GM21381 (cell line): ENCODE measurements around the gene ATP11B.
"Not testable (repeated sequence)": the region's sequence is repeated elsewhere in the genome, so short reads cannot be mapped to it uniquely, and the experiment has no call there.

ENCODE experiments used
- ATAC-seq: cut with Tn5 transposase; IDR thresholded peaks from one replicate; pipeline ENCODE4 v1.9.1; 2021; ENCODE audit warnings: mild to moderate bottlenecking, moderate library complexity; ENCODE audit not compliant: unreplicated experiment

Gene ATP11B

DNA sequence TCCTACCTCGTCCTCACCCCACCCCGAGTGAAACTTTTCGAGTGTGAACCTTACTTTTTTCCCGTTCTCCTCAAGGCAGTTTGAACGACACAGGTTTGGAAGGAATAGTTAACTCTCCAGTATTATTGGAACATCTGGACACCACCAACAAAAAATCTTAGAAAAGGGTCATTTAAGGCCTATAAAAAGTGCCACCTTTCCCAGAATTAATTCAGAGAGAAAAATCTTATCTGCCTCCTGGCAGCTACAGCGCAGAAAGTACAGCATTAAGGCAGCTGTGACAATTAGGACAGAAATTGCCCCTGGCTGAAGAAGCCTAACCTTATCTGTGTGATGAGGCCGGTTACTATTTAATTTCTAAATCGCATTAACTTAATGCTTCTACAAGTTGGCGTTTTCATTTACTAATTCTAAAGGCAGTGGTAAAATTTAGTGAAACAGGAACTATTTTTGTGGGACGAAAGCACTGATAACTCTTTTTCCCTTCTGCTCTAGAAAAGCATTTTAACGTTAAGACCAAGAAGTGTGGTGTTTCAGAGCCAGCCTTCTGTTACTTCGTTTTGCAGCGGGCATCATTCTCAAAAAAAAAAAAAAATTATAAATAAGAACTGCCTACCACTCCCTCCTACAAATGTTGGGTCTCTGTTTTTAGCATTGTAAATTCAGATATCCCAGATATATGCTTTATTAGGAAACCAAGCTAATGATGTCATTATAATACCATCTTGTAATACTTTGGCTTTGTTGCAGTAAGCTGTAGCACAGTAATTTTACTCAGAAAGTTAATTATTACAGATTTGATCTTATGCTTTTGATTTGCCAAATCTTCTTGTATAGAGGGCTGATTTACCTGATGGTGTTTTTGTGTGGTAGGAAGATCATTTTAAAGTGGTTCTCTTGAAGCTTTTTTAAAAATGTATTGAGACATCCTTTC is 1.4 kb downstream of the ATP11B start:
- ATAC-seq, result no peak

DNA sequence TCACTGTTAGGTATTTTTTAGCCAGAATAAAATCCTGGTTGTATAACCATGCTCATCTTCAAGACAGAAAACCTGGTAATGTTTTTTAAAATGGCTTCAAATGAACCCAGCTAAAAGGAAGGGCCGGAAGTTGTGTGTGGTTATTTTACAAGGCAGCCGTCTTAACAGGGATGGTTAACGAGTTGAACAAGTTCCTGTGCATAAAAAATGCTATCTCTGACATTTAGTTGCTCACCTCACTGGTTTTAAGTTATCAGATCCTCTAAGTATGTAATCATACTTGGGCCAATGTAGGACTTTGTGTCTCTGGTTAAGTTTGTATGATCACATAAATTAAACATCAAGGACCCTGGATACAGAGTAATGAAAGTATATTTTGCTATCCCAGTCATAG is 2.1 kb downstream of the ATP11B start:
- no peak for ATAC-seq

DNA sequence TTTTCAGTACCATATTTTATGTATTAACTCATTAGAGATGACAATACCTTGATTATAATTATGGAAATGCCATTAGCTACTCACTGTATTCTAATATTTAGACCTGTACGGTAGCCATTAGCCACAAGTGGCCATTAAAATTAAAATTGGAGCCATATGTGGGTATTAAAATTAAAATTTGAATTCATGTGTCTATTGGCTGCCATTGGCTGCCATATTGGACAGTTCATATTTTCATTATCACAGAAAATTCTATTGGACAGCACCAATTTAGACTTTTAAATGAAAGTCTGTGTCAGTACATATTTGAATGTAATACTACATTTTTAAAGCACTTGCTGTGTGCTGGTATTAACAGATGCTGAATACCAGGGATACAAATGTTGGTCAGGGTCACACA is 3.0 kb downstream of the ATP11B start:
- ATAC-seq, result no peak

DNA sequence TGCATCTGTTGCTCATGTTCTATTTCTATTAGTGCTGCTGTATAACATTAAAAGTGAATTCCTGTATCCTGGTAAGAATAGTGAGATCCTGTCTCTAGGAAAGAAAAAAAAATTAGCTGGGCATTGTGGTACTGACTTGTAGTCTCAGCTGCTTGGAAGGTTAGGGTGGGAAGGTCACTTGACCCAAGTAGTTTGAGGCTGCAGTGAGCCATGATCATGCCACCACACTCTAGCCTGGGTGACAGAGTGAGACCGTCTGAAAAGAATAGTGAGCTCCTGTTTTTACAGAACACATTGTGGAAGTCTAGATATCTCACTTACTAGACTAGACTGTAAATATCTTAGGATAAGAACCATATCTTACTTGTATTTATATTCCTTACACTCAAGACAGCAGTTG is 4.6 kb downstream of the ATP11B start:
- ATAC-seq, result no peak

DNA sequence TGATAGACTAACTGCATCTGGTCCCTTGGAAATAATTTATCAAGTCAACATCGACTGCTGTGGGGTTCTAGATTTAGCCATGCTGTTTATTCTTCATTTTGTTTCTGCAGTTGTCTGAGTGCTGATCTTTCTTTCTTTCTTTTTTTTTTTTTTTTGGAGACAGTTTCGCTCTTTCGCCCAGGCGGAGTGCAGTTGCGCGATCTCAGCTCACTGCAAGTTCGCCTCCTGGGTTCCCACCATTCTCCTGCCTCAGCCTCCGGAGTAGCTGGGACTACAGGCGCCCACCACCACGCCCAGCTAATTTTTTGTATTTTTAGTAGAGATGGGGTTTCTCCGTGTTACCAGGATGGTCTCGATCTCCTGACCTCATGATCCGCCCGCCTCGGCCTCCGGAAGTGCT is 5.8 kb downstream of the ATP11B start:
- ATAC-seq, result not testable (repeated sequence)

DNA sequence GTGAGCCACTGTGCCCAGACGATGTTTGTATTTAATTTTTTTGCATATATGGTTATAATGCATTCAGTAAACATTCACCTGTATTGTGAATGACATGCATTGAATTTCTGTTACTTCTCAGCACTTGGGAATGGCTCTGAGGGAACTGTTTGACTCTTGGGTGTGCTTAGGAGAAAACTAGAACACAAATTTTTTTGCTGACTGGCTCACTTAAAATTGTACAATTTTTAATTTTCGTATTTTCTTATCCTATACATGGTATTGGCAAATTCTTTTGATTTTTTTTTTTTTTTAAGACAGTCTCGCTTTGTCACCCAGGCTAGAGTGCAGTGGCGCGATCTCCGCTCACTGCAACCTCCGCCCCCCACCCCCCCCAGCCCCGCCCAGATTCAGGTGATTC is 7.2 kb downstream of the ATP11B start:
- ATAC-seq, result no peak

DNA sequence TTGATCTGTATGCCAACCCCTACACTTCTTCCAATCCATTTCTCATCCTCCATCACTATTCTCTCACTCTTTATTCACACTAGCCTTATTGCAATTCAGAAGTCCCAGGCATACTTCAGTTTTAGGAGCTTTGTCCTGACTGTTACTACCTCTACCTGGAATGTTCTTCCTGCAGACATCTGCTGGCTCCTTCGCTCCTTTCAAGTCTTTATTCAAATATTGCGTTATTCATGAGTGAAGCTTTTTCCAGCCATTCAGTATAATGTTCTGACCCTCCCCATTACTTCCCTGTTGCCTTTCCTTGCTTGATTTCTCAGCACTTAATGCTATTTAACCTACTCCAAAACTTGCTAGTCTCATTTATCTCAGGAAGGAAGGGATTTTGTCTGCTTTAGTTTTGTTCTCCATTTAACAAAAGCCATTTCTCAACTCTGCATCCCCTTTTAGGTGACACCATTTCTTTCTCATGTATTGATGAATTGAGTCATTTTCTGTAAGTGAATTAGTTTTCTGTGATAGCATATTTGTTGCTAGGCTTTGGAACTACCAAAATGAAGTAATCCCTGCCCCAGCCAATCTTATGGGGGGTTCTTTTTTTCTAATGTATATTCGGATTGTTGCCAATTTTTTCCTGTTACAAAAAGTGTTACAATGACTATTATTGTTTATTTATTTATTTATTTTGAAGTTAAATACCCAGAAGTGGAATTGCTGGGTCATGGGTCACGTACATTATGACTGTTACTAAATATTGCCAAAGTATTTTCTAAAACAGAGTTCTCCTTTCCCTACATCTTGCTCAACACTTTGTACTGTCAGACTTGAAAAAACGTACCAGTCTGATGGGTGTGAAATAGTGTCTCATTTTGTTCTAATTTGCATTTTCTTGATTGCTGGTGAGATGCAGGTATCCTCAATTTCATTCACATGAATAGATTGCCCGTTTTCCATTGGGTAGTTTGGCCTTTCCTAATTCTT is 9.4 kb downstream of the ATP11B start:
- ATAC-seq, result no peak

DNA sequence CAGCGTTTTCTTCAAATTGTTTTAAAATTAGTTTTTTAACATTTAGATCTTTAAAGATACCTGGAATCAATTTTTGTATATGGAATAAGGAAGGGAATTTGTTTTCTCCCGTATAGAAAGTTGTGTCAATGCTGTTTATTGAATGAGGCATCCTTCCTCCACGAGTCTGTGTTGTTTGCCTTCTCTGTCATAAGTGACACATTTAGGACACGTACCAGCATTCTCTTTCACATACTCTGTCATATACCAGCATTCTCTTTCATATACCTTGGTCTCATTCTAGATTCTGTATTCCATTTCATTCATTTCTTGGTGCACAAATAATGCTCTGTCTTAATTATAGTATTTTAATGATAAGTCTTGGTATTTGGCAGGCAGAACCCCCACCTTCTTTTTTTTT is 10.3 kb downstream of the ATP11B start:
- ATAC-seq, result no peak

DNA sequence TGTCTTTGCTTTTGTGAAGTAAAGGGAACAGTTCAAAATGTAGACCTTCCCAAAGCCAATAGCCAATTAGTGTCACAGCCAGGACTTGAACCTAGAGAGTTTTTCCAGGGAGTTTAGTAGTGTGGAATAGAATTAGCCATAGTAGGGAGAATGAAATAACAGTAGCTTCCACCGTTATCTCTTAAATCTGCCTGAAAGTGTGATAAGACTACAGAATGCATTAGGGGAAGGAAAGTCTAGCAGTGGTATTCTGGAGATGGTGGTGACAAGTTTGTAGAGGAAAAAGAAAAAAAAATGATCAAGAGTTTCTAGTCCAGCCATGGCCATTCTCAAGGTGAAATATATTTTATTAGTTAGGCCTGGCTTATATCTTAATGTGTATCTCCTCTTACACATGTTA is 13.8 kb downstream of the ATP11B start:
- no peak for ATAC-seq

DNA sequence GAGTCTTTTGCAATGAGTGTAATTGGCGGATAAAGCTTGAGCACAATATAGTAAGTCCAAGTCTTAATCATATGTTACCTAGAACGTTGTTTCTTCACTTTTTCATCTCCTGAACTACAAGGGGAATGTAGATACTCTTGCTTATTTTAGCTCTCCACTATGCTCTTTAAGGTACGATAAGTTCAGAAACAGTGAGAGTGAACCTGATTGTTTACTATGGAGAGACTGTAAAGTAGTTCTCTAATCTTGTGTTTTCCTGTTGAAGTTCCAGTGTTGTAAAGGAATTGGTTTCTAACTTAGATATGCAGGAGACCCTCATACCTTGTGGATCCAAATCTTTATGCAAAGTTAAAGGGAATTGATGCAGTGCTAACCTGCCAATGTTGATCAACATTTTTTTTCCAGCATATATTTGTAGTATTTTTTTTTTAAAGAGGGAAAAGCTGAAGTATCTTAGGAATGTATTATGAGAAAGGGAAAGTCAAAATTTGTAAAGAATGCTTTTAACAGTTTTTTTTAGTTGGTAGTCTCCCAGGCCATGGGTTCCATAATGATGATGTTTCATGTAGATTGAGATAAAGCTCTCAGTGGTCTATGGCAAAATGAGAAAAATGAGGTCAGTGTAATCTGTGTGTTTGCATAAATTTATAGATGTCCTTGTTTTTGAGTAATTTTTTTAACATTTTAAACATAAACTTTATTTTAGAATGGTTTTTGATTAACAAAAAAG is 14.9 kb downstream of the ATP11B start:
- no peak for ATAC-seq

DNA sequence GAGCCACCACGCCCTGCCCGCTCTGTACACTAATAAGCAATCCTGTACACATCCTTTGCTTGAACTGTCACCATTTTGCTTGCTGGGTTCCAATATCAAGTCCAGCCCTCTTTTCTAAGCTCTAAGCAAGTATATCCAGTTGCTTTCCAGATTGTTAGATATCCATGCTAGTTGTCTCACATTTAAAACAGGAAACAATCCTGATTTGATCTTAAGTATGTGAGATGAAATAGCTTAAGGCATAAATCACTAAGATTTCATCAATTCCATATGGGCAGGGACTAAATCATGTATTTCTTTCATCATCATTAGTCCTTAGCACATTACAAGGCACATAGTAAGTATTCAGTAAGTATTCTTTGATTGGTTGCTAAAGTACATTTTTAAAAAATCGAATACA is 16.2 kb downstream of the ATP11B start:
- ATAC-seq, result no peak

DNA sequence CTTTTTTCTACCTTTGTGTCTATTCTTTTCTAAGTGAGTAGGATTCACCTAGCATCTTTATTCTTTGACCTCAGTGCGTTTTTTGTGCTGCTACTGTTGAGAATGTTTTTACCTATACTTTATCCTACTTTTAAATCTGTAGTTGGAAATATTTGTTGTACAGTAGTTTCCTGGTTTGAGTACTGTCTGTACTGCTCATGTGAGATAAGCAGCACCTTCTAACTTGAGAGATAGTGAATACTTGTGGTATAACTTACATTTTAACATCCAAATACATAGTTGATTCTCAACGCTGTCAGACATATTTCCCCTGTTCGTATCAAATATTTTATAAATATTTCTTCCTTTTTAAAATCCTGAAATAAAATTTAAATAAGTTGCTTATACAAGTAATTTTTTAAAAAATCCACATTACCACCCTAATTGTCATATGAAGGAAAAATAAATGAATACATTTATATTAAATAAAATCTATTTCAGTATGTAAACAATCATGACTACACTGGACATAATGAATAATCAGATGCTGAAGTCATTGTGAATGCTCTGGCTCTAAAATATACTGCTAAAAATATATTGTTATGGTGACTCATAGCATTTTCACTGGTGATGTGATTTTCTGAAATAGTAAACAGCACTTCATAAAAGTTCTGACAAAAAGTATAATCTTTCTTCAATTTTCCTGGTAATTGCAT is 17.4 kb downstream of the ATP11B start:
- no peak for ATAC-seq

DNA sequence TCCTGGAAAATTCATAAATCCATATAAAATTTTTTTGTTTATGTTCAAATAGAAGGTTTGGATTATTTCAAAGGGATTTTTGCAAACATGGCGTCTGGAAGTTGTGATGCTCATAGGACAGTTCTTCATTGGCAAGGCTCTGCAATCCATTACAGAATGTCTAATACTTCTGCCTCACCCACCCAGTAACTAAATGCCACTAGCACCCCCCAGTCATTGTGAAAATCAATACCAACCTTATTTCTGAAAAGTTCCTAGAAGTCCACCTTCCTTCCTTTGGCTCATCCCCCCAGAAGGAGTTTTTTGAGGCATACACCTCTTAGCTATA is 17.9 kb downstream of the ATP11B start:
- no peak for ATAC-seq

DNA sequence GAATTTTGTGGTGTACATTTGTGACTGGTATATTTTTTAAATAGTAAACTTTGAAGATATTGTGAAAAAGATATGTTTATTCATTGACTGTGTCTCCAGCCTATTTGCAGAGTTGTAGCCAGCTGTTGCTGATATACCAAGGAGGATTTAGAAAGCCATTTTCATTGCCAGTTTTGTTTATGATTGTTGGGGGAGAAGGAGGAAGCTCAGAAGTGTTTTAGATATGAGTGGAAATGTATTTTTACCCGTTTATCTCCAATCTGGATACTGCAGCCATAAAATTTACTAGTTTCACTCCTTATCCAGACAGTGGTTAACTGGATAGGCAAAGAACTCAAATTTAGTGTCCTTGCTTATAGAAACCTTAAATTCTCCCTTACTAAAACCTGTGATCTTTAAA is 18.8 kb downstream of the ATP11B start:
- ATAC-seq, result no peak

DNA sequence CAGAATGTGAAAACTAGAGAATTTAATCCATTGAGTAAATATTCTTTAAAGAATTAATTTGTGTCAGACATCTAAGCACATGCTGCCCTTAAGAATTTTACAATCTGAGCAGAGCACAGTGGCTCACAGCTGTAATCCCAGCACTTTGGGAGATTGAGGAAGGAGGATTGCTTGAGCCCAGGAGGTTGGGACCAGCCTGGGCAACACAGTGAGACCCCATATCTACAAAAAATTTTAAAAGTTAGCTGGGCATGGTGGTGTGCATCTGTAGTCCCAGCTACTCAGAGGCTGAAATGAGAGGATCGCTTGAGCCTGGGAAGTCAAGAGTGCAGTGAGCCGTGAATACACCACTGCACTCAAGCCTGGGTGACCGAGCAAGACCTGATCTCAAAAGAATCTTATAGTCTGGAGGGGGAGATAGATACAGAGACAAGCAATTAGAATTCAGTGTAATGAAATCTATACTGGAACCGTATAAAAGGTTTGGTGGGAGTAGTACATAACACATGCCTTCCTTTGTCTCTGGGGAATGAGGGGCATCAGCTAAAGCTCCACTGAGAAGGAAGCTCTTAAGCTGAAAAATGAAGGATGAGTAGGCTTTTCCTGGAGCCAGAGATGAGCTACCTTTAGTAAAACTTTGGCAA is 21.2 kb downstream of the ATP11B start:
- ATAC-seq, result no peak

DNA sequence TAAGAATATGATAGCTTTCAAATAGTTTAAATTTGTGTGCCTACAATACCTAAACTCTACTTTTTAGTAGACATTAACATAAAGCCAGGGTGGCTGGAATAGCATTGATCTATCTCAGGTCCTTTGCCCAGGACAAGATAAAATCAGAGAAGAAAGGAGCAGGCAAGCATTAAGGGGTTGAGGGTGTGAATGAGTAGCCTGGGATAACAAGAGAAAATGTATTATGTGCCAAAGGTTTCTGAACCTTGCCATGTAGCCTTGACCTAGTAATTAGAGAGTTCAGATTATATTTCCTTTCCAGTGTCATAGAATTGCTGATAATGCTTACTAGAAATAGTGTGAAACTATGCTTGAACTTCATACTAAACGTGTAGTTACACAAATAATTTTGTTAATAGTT is 22.9 kb downstream of the ATP11B start:
- no peak for ATAC-seq

DNA sequence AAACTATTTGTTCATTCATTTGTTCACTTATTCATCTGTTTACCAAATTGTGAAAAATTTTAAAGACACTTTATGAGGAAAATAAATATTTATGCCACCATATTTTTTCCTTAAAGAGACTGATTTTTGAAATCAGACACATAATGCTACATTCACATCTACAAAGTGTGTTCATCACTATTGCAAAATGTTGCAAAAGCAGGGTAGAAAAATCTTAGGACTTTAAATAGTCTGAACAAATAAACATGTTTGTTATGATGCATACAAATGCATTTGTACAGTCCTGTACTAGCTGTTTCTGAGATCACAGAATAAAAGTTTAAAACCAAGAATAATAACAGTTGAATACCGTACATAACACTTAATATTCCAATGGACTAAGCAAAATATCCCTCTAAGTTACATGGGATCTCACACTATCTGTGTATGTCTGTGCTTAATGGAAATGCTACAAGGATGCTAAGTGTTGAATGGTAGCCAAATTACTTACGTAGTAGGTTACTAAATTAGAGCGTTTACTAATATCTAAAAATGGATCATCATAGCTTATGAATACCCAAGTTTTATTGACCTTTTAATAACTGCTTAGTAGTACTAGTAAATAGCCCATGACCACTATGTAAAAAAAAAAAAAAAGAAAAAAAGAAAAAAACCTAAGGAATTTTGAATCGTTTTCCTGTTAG is 25.1 kb downstream of the ATP11B start:
- no peak for ATAC-seq

DNA sequence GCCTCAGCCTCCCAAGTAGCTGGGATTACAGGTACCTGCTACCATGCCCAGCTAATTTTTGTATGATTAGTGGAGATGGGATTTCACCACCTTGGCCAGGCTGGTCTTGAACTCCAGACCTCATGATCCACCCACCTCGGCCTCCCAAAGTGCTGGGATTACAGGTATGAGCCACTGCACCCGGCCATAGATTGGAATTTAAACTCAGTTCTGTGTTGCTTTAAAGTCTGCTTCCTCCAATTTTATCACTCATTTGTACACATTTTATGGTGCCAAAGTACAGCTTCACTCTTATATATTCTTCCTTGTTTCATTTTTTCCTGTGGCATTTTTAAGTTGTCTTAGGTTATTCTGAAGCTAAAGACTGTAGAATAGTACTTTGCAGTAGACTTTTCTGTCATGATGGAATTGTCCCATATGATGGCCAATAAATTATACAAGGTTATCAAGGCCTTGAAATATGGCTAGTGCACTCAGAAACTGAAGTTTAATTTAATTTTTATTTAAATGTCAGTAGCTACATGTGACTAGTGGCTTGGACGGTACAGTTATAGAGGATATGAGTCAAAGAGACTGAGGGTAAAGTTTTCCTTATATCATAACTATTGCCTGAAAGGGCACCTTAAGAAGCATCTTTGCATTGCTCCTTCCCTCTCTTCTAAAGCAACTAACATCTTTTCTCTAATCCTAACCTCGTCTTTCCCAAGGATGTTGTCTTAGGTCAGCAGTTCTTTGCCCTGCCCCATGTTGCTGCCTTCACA is 28.1 kb downstream of the ATP11B start:
- no peak for ATAC-seq

DNA sequence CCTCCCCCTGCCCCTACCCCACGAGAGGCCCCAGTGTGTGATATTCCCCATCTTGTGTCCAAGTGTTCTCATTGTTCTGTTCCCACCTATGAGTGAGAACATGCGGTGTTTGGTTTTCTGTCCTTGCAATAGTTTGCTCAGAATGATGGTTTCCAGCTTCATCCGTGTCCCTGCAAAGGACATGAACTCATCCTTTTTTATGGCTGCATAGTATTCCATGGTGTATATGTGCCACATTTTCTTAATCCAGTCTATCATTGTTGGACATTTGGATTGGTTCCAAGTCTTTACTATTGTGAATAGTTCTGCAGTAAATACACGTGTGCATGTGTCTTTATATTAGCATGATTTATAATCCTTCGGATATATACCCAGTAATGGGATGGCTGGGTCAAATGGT is 29.0 kb downstream of the ATP11B start:
- ATAC-seq, result not testable (repeated sequence)
